Nephron progenitor cell (in vitro differentiated cells): Measurements from ENCODE around the gene PTX4.

Experiments used
- DNase-seq: peaks from one replicate; pipeline ENCODE4 v3.0.0; 2021
- H3K27ac Mint-ChIP-seq: 2 replicates; pipeline ENCODE4 v1.8.0; 2021; ENCODE audit warnings: mild to moderate bottlenecking, moderate library complexity, mixed read lengths
- H3K27me3 Mint-ChIP-seq: 2 replicates; pipeline ENCODE4 v1.8.0; 2021; ENCODE audit warnings: mild to moderate bottlenecking, low read depth, mixed read lengths; ENCODE audit not compliant: poor library complexity
- H3K36me3 Mint-ChIP-seq: 2 replicates; pipeline ENCODE4 v1.8.0; 2021; ENCODE audit warnings: low read depth, mixed read lengths
- H3K4me1 Mint-ChIP-seq: 2 replicates; pipeline ENCODE4 v1.8.0; 2021; ENCODE audit warnings: mixed read lengths
- H3K4me3 Mint-ChIP-seq: 2 replicates; pipeline ENCODE4 v1.8.0; 2021; ENCODE audit warnings: mild to moderate bottlenecking, moderate library complexity, mixed read lengths
- H3K9me3 Mint-ChIP-seq: 2 replicates; pipeline ENCODE4 v1.8.0; 2021; ENCODE audit warnings: mild to moderate bottlenecking, moderate library complexity, mixed read lengths
- TF ChIP-seq, protein P1 (sequence below): fragments of 200-600 bp; sonication (generic); IDR thresholded peaks from 2 replicates; pipeline ENCODE4 v1.5.0; 2021; ENCODE audit warnings: antibody characterized with exemption

The PTX4 gene

DNA sequence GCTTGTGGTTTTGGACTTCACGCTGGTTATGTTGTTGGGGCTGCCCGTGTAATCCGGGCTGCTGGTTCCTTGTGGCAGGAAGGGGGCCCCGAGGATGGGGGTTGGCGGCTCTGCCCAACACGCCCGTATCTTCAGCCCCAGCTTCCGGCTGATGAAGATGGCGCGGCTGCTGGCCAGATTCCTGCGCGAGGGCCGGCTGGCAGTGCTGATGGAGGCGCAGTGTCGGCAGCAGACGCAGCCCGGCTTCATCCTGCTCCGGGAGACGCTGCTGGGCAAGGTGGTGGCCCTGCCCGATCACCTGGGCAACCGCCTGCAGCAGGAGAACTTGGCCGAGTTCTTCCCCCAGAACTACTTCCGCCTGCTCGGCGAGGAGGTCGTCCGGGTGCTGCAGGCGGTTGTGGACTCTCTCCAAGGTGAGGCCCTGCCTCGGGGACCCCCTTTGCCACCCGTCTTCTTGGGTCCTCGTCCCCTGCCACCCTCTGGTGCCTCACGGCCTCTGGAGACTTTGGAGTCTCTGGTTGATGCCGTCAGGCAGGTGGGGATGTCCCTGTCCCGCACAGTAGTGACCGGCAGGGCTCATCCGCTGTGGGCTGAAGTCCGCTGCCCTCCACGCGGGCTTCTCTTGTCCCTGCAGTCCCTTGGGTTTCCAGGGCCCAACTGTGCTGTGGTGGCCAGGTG lies 6.6 kb upstream of the PTX4 start:
- TF ChIP-seq, protein P1, sequence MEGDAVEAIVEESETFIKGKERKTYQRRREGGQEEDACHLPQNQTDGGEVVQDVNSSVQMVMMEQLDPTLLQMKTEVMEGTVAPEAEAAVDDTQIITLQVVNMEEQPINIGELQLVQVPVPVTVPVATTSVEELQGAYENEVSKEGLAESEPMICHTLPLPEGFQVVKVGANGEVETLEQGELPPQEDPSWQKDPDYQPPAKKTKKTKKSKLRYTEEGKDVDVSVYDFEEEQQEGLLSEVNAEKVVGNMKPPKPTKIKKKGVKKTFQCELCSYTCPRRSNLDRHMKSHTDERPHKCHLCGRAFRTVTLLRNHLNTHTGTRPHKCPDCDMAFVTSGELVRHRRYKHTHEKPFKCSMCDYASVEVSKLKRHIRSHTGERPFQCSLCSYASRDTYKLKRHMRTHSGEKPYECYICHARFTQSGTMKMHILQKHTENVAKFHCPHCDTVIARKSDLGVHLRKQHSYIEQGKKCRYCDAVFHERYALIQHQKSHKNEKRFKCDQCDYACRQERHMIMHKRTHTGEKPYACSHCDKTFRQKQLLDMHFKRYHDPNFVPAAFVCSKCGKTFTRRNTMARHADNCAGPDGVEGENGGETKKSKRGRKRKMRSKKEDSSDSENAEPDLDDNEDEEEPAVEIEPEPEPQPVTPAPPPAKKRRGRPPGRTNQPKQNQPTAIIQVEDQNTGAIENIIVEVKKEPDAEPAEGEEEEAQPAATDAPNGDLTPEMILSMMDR: no peak
- H3K9me3 Mint-ChIP-seq: no peaks in the 10 kb centered on the region
- DNase-seq: no peak
- no peak overlapping the region for H3K4me3 Mint-ChIP-seq
- no peak overlapping the region for H3K27ac Mint-ChIP-seq
- peaks cover 7% of the 10 kb centered on the region for H3K36me3 Mint-ChIP-seq
- no peaks in the 10 kb centered on the region for H3K27me3 Mint-ChIP-seq
- peaks cover 18% of the 10 kb centered on the region for H3K4me1 Mint-ChIP-seq

DNA sequence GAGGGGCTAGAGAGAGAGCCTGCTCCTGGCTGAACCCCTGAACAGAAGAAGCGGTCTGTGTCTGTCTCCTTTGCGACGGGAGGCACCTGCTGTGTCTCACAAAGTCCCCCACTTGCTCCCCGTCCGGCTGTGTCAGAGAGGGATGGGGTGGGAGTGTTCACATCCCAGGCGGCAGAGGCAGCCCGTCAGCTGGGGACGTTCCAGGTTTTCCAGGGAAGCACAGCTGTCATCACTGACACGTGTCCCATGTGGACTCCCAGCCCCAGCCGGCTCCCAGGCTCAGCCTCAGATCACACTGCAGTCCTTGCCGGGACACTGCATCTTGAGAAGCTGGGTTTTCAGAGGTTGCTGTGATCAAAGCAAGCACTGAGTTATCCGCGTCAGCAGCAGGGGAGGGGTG lies 6.0 kb upstream of the PTX4 start:
- peaks cover 7% of the 10 kb centered on the region for H3K36me3 Mint-ChIP-seq

DNA sequence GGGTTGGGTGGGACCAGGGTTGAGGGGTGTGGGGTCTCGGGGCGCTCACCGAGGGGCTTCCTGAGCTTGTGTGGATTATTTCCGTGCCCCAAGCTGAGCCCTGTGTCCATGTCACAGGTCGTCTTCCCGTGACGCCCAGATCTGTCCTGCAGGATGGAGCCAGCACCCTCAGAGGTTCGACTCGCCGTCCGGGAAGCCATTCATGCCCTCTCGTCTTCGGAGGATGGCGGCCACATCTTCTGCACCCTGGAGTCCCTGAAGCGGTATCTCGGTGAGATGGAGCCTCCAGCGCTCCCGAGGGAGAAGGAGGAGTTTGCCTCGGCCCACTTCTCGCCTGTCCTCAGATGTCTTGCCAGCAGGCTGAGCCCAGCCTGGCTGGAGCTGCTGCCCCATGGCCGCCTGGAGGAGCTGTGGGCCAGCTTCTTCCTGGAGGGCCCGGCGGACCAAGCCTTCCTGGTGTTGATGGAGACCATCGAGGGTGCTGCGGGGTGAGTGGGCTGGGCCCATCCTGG lies 5.4 kb upstream of the PTX4 start:
- H3K9me3 Mint-ChIP-seq: no peaks in the 10 kb centered on the region
- H3K4me1 Mint-ChIP-seq: peaks cover 18% of the 10 kb centered on the region
- peak overlapping the region; percentile 90 for H3K4me3 Mint-ChIP-seq
- H3K36me3 Mint-ChIP-seq: peaks cover 7% of the 10 kb centered on the region
- H3K27ac Mint-ChIP-seq: peak overlapping the region; percentile 48
- peak; percentile 44 for DNase-seq
- TF ChIP-seq, protein P1: peak; percentile 14
- peaks cover 4% of the 10 kb centered on the region for H3K27me3 Mint-ChIP-seq

More for the DNA sequence above, 6.0 kb upstream of the PTX4 start:
- H3K4me3 Mint-ChIP-seq: peak overlapping the region; percentile 90
- H3K27ac Mint-ChIP-seq: no peak overlapping the region
- no peak for DNase-seq
- H3K9me3 Mint-ChIP-seq: no peaks in the 10 kb centered on the region
- peaks cover 4% of the 10 kb centered on the region for H3K27me3 Mint-ChIP-seq
- peaks cover 18% of the 10 kb centered on the region for H3K4me1 Mint-ChIP-seq
- TF ChIP-seq, protein P1: no peak

DNA sequence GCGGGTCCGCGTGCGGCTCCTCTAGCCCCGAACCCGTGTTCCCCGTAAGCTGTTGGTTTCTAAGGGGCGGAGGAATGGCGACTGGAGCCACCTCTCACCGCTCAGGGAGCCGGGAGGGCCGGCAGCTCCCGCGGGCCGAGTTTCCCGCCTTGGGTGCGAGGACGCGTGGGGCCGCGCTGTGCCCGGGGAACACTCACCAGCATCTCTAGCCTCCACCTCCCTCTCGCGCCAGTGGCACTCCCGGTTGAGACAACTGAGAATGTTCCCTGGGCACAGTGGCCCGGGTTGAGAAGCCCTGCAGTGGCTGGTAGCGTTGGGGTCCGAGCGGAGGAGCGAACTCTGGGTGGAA lies 5.0 kb upstream of the PTX4 start:
- Mint-ChIP-seq H3K4me1 (peaks cover 18% of the 10 kb centered on the region), H3K4me3 (peak overlapping the region; percentile 90), H3K27ac (peak overlapping the region; percentile 82), H3K36me3 (peaks cover 6% of the 10 kb centered on the region), H3K9me3 (no peaks in the 10 kb centered on the region), H3K27me3 (peaks cover 4% of the 10 kb centered on the region)
- TF ChIP-seq, protein P1: no peak
- DNase-seq: no peak

DNA sequence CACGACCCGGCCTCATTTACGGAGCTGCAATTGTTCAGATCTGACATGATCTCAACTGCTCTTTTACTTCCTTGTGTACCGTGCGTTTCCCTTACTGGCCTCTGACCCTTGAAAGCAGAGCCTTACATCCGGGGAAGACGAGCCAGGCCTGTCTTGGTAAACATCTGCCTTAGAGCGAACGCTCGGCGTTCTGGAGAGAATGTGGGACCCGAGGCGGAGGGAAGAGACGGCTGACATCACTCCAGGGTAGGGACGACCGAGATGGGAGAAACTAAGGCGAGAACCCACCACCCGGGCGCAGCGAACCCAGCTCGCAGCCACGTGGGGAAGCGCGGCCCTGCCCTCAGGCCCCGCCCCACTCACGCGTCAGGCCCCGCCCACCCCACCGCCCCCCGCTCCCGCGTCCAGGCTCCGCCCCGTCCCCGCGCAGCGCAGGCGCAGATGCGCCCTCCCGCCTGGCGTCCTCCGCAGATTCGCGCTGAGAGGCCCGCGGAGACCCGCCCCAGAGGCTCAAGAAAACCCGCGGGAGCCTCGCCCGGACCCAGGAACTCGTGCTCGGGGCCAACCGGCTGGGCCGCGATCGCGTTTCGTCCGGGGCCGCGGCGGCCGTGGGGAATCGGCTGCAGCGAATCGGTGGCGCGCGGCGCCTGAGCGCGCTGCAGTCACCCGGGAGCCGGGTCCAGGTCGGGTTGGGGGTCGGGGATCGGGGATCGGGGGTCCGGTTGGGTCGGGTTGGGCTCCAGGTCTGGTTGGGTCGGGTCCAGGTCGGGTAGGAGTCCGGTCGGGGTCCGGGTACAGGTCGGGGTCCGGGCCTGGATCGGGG lies 4.4 kb upstream of the PTX4 start, which contains the start of gene TELO2:
Gene TELO2 (plus strand): TSS at position 438 of the 823 bp plus-strand sequence. CDS start 922 bp downstream, outside the sequence.
- peak within 1 kb of the TSS; percentile 90 for H3K4me3 Mint-ChIP-seq
- DNase-seq: peak; percentile 92
- TF ChIP-seq, protein P1: no peak
- H3K36me3 Mint-ChIP-seq: no peaks in the 10 kb centered on the region
- H3K27me3 Mint-ChIP-seq: peaks cover 4% of the 10 kb centered on the region
- H3K4me1 Mint-ChIP-seq: peaks cover 18% of the 10 kb centered on the region
- peak within 1 kb of the TSS; percentile 99 for H3K27ac Mint-ChIP-seq
- H3K9me3 Mint-ChIP-seq: no peaks in the 10 kb centered on the region
